CD4-positive, alpha-beta T cell (primary cell): ENCODE data around the gene CYP3A4. TPM values are rescaled to one million over a fixed set of nuclear protein-coding genes. Genes with fewer than 3 reads are reported as not detected.

ENCODE experiments used
- ATAC-seq: fragments of 200-7000 bp; cut with Tn5 transposase; one replicate; pipeline ENCODE4 v1.10.0; 2022; ENCODE audit warnings: mild to moderate bottlenecking; ENCODE audit not compliant: poor library complexity
- CTCF ChIA-PET: fragments of 350-600 bp; sonication (Branson Sonifier 250); formaldehyde crosslinking; loops from one replicate; lab custom pipeline; 2021; ENCODE audit warnings: antibody characterized with exemption, inconsistent platforms; lab: Charles Lee
- POLR2A ChIA-PET: fragments of 350-600 bp; sonication (Branson Sonifier 250); formaldehyde crosslinking; loops from one replicate; lab custom pipeline; 2021; ENCODE audit warnings: antibody characterized with exemption, inconsistent platforms; lab: Charles Lee
- DNase-seq, 14 experiments: peaks; one replicate each; pipeline ENCODE4 v3.0.0-alpha.2; 2013 to 2020; ENCODE audit warnings: mixed read lengths in 2 of 14
- H3K27ac ChIP-seq, 2 donors: one replicate each; pipeline versions ENCODE4 v1.5.1 to v1.7.0; 2013; ENCODE audit warnings: low read length in 2 of 2, low read depth in 1 of 2, mild to moderate bottlenecking in 1 of 2
- H3K27me3 ChIP-seq, 2 experiments: 1 replicate in 1 of 2; 2 replicates in 1 of 2; pipeline versions ENCODE4 v1.6.1 to v1.7.0; 2013; ENCODE audit warnings: low read length in 2 of 2, control low read depth in 1 of 2, mild to moderate bottlenecking in 1 of 2, moderate library complexity in 1 of 2; ENCODE audit not compliant: insufficient read depth in 2 of 2, control insufficient read depth in 1 of 2
- H3K36me3 ChIP-seq: one replicate; pipeline ENCODE4 v1.6.1; 2013; ENCODE audit warnings: low read length, control low read depth; ENCODE audit not compliant: insufficient read depth
- H3K4me1 ChIP-seq: one replicate; pipeline ENCODE4 v1.6.1; 2013; ENCODE audit warnings: low read length, control low read depth; ENCODE audit not compliant: insufficient read depth
- H3K4me3 ChIP-seq: one replicate; pipeline ENCODE4 v1.5.1; 2013; ENCODE audit warnings: mild to moderate bottlenecking, low read length, moderate library complexity
- H3K9me3 ChIP-seq, 2 experiments: 1 replicate in 1 of 2; 2 replicates in 1 of 2; pipeline versions ENCODE4 v1.6.1 to v1.7.0; 2013; ENCODE audit warnings: low read length in 2 of 2, mild to moderate bottlenecking in 2 of 2, control low read depth in 1 of 2, moderate library complexity in 1 of 2; ENCODE audit not compliant: control insufficient read depth in 1 of 2, insufficient read depth in 1 of 2
- H3K27ac Mint-ChIP-seq: one replicate; pipeline ENCODE4 v1.8.0; 2020; ENCODE audit warnings: mixed read lengths
- H3K27me3 Mint-ChIP-seq: one replicate; pipeline ENCODE4 v1.8.0; 2021; ENCODE audit warnings: mixed read lengths
- H3K36me3 Mint-ChIP-seq: one replicate; pipeline ENCODE4 v1.8.0; 2021; ENCODE audit warnings: low read depth, mixed read lengths
- H3K4me1 Mint-ChIP-seq: one replicate; pipeline ENCODE4 v1.8.0; 2021; ENCODE audit warnings: low read depth, mixed read lengths
- H3K4me3 Mint-ChIP-seq: one replicate; pipeline ENCODE4 v1.8.0; 2020; ENCODE audit warnings: mild to moderate bottlenecking, mixed read lengths
- H3K9me3 Mint-ChIP-seq: one replicate; pipeline ENCODE4 v1.8.0; 2020; ENCODE audit warnings: mixed read lengths
- intact Hi-C, 2 experiments: fragments of 100-400 bp; cut with DNase I in 1 of 2; cut with micrococcal nuclease in 1 of 2; formaldehyde crosslinking; loops; one replicate each; pipeline versions ENCODE4 v1.15.1 to v1.9.0; 2023 to 2025; cut with DNase I, micrococcal nuclease
- total RNA-seq, 174 experiments: library from RNA in 2 of 174; stranded (reverse) in 2 of 174; gene quantifications; one replicate each; pipeline ENCODE4 v1.2.3 and lab custom pipeline; 2021 to 2026
- TF ChIP-seq, protein P1 (sequence below): fragments of 200-600 bp; IDR thresholded peaks from one replicate; pipeline ENCODE4 v1.8.0; 2022; ENCODE audit warnings: antibody characterized with exemption, mild to moderate bottlenecking

The CYP3A4 gene
- total RNA-seq, 2 experiments from 2014 or later = not detected

DNA sequence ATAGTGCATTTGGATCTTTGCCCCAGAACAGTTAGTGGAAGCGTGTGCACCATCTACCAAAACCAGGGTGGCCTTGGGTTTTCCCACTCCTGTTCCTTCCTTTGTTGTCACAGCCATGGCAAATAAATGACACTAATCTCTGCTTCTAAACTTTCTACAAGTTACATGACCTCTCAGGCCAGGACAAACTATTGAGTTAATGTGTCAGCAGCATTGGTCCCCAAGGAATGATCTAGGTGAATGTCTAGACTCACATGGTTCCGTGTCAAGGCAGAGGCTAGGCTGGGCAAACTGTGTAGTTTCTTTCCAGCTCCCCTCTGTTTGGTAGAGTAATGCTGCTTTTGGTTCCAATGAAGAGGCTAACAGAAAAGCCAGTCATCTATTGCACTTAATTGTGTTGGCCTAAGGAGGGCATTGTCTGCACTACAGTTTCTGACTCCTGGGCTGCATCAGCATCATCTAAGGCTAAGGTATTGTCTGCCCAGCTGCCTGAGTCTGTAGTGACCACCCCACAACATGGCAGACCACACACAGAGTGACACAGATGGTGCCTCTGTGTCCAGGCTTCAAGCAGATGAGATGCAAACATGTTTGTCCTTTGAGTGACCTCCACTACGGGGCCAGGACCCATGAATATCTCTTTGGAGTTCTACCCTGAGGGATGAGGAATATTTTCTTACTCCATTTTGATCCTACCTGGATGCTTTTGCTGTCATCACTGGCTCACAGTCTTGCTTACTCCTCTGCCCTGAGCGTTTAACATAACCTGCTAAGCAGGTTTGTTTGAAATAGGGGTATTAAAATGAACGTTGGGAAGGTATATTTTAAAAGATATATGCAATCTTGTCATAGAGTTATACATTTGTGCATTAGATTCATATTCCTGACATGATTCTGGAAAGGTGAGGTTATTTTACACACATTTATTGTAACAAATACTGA lies 1.7 kb downstream of the CYP3A4 start:
- H3K27ac Mint-ChIP-seq = no peak overlapping the region
- H3K27me3 ChIP-seq = peaks cover 0 to 2% of the 10 kb centered on the region in 2 experiments
- intact Hi-C loops = no loop called here
- no peak overlapping the region for H3K4me3 ChIP-seq
- TF ChIP-seq, protein P1, sequence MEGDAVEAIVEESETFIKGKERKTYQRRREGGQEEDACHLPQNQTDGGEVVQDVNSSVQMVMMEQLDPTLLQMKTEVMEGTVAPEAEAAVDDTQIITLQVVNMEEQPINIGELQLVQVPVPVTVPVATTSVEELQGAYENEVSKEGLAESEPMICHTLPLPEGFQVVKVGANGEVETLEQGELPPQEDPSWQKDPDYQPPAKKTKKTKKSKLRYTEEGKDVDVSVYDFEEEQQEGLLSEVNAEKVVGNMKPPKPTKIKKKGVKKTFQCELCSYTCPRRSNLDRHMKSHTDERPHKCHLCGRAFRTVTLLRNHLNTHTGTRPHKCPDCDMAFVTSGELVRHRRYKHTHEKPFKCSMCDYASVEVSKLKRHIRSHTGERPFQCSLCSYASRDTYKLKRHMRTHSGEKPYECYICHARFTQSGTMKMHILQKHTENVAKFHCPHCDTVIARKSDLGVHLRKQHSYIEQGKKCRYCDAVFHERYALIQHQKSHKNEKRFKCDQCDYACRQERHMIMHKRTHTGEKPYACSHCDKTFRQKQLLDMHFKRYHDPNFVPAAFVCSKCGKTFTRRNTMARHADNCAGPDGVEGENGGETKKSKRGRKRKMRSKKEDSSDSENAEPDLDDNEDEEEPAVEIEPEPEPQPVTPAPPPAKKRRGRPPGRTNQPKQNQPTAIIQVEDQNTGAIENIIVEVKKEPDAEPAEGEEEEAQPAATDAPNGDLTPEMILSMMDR = no peak
- ATAC-seq (no peak), DNase-seq (no peak)
- H3K4me1 ChIP-seq = no peaks in the 10 kb centered on the region
- peaks cover 37% of the 10 kb centered on the region for H3K27me3 Mint-ChIP-seq
- H3K4me3 Mint-ChIP-seq = no peak overlapping the region
- H3K9me3 ChIP-seq = no peaks in the 10 kb centered on the region
- H3K4me1 Mint-ChIP-seq = peaks cover 7% of the 10 kb centered on the region
- no peaks in the 10 kb centered on the region for H3K9me3 Mint-ChIP-seq
- no peak overlapping the region for H3K27ac ChIP-seq
- ChIA-PET CTCF (no interaction called here), POLR2A (no interaction called here)
- no peaks in the 10 kb centered on the region for H3K36me3 Mint-ChIP-seq
- no peaks in the 10 kb centered on the region for H3K36me3 ChIP-seq

DNA sequence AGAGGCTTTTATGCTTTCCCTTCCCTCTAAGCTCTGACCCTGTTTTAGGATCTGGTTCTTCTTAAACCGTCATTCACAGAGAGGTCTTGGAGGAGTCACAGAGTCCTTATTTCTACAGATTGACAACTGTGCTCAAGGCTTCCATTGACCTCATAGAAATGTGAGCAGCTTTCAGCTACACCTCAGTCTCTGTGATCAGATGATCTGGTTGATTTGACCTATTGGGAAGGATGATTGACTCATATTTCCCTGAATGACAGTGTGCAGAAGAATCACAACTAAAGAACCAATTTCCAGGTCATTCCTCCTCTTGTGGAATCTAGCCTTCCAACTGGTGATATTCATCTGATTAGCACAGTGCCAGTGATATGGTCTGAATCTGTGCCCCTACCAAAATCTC lies 3.4 kb downstream of the CYP3A4 start:
- no peak overlapping the region for H3K27ac ChIP-seq
- H3K4me3 ChIP-seq = no peak overlapping the region
- Mint-ChIP-seq H3K27ac (no peak overlapping the region), H3K27me3 (peaks cover 52% of the 10 kb centered on the region), H3K4me3 (no peak overlapping the region), H3K4me1 (no peaks in the 10 kb centered on the region), H3K36me3 (no peaks in the 10 kb centered on the region), H3K9me3 (peaks cover 2% of the 10 kb centered on the region)
- intact Hi-C loops = no loop called here
- TF ChIP-seq, protein P1 = no peak
- ChIA-PET POLR2A (no interaction called here), CTCF (no interaction called here)
- H3K27me3 ChIP-seq = peaks cover 0 to 2% of the 10 kb centered on the region in 2 experiments
- H3K4me1 ChIP-seq = no peaks in the 10 kb centered on the region
- no peaks in the 10 kb centered on the region for H3K36me3 ChIP-seq
- no peaks in the 10 kb centered on the region for H3K9me3 ChIP-seq
- DNase-seq (no peak), ATAC-seq (no peak)

DNA sequence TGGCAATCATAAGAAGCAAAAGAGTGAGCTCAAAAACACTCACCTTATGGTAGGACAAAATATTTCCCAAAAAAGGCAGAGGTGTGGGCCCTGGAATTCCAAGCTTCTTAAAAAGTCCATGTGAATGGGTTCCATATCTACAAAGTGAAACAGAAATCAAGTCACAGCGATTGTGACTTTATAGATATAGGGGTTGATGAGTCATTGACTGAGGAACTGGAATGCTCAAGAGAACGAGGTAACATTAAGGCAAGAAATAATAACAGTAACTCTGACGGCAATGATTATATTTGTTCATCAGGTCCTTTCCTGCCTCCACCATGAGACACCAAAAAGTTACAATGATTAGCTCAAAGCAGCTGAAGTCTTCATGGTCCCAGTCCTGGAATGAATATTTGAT lies 4.0 kb downstream of the CYP3A4 start:
- H3K27me3 Mint-ChIP-seq = peaks cover 58% of the 10 kb centered on the region
- POLR2A ChIA-PET = no interaction called here

More for the DNA sequence above, 4.0 kb downstream of the CYP3A4 start:
- Histone ChIP-seq H3K4me1 (no peaks in the 10 kb centered on the region), H3K36me3 (no peaks in the 10 kb centered on the region), H3K4me3 (no peak overlapping the region), H3K27me3 (peaks cover 0 to 2% of the 10 kb centered on the region in 2 experiments), H3K27ac (no peak overlapping the region), H3K9me3 (no peaks in the 10 kb centered on the region)
- Mint-ChIP-seq H3K4me1 (no peaks in the 10 kb centered on the region), H3K4me3 (no peak overlapping the region), H3K36me3 (no peaks in the 10 kb centered on the region), H3K27ac (no peak overlapping the region), H3K9me3 (peaks cover 2% of the 10 kb centered on the region)
- ATAC-seq (no peak), DNase-seq (no peak)
- TF ChIP-seq, protein P1 = no peak
- intact Hi-C loops = no loop called here
- CTCF ChIA-PET = no interaction called here
